K562 (cell line): Measurements from ENCODE around the gene CORO2A. TPM values are rescaled to one million over a fixed set of nuclear protein-coding genes. Genes with fewer than 3 reads are reported as not detected.
A peak's percentile ranks its signal among the peaks of the same experiment; 100 is the strongest.
"Not testable (repeated sequence)": the region's sequence is repeated elsewhere in the genome, so short reads cannot be mapped to it uniquely, and the experiment has no call there.

ENCODE experiments used
- ATAC-seq: fragments of 200-7000 bp; cut with Tn5 transposase; 3 replicates; pipeline ENCODE4 v1.9.1; 2020; ENCODE audit warnings: moderate library complexity
- BruUV-seq: library from RNA; stranded (reverse); fragments of 400-500 nt; replicated peaks from 2 replicates; lab custom pipeline; 2021; lab: Mats Ljungman, UMichigan
- CTCF ChIA-PET: fragments of 300-600 bp; formaldehyde crosslinking; extraction: SDS; loops from one replicate; lab custom pipeline; 2021; ENCODE audit warnings: low intra/inter-chr PET ratio; lab: Yijun Ruan, JAX
- POLR2A ChIA-PET: fragments of 300-600, 350-650 bp; sonication (Branson Sonifier 250); formaldehyde crosslinking; extraction: SDS; loops from one replicate; lab custom pipeline; 2021; ENCODE audit warnings: antibody characterized with exemption, inconsistent platforms; lab: Yijun Ruan, JAX
- DNase-seq, 4 experiments: peaks; one replicate each; pipeline versions ENCODE4 v3.0.0 to v3.0.0-alpha.2; 2011 to 2018; ENCODE audit warnings: low spot score in 3 of 4, mixed read lengths in 3 of 4; ENCODE audit errors: extremely low read depth in 1 of 4
- FAIRE-seq: peaks from 2 replicates; lab custom pipeline; 2011; peaks lifted over from hg19 to GRCh38; lab: Jason Lieb, UNC
- H2AFZ ChIP-seq: 2 replicates; pipeline ENCODE4 v1.6.0; 2011; ENCODE audit warnings: low read depth, low read length, control low read depth, inconsistent platforms
- H3K27ac ChIP-seq: fragments of 200-600 bp; 3 replicates; pipeline ENCODE4 v1.8.0; 2011; ENCODE audit warnings: low read depth, mild to moderate bottlenecking, control low read depth, inconsistent platforms, low read length, moderate library complexity, mixed read lengths; ENCODE audit errors: extremely low read depth
- H3K27me3 ChIP-seq, 2 experiments: fragments of 300-600 bp in 1 of 2; 2 replicates in 1 of 2; 3 replicates in 1 of 2; pipeline versions ENCODE4 v1.6.0 to v1.8.0; 2011; ENCODE audit warnings: inconsistent platforms in 2 of 2, low read length in 2 of 2, mild to moderate bottlenecking in 1 of 2, mixed read lengths in 1 of 2, moderate library complexity in 1 of 2; ENCODE audit not compliant: control insufficient read depth in 2 of 2, insufficient read depth in 2 of 2
- H3K36me3 ChIP-seq: fragments of 300-600 bp; 3 replicates; pipeline ENCODE4 v1.8.0; 2011; ENCODE audit warnings: mild to moderate bottlenecking, low read length, inconsistent platforms; ENCODE audit not compliant: control insufficient read depth, insufficient read depth
- H3K4me1 ChIP-seq, 2 experiments: fragments of 200-600 bp in 1 of 2; replicated peaks in 1 of 2; 2 replicates in 1 of 2; 3 replicates in 1 of 2; pipeline versions ENCODE4 v1.5.1 to v1.8.0; 2011; ENCODE audit warnings: inconsistent platforms in 2 of 2, low read length in 2 of 2, mild to moderate bottlenecking in 1 of 2, mixed read lengths in 1 of 2, moderate library complexity in 1 of 2; ENCODE audit not compliant: control insufficient read depth in 2 of 2, insufficient read depth in 2 of 2
- H3K4me2 ChIP-seq: 2 replicates; pipeline ENCODE4 v1.6.1; 2011; ENCODE audit warnings: low read length, control low read depth, inconsistent platforms, mixed read lengths; ENCODE audit not compliant: insufficient read depth
- H3K4me3 ChIP-seq: fragments of 200-600 bp; sonication (generic), shearing (Covaris generic); 2 replicates; pipeline ENCODE4 v1.5.1; 2016; ENCODE audit warnings: control low read depth, inconsistent platforms
- H3K79me2 ChIP-seq: fragments of 200-600 bp; 3 replicates; pipeline ENCODE4 v1.8.0; 2011; ENCODE audit warnings: low read length, inconsistent platforms; ENCODE audit not compliant: control insufficient read depth, insufficient read depth
- H3K9ac ChIP-seq, 2 experiments: 2 replicates each; pipeline versions ENCODE4 v1.6.0 to v1.6.1; 2011; ENCODE audit warnings: low read depth in 2 of 2, low read length in 2 of 2, control low read depth in 1 of 2, inconsistent platforms in 1 of 2, mild to moderate bottlenecking in 1 of 2, mixed read lengths in 1 of 2; ENCODE audit not compliant: insufficient read depth in 1 of 2
- H3K9me1 ChIP-seq: one replicate; pipeline ENCODE4 v1.6.0; 2011; ENCODE audit warnings: inconsistent platforms, mild to moderate bottlenecking, low read length, moderate library complexity; ENCODE audit not compliant: control insufficient read depth, insufficient read depth
- H3K9me3 ChIP-seq: replicated peaks from 2 replicates; pipeline ENCODE4 v1.5.1; 2011; ENCODE audit warnings: low read depth, low read length, inconsistent platforms; ENCODE audit not compliant: control insufficient read depth, insufficient read depth
- H4K20me1 ChIP-seq: replicated peaks from 2 replicates; pipeline ENCODE4 v1.6.1; 2011; ENCODE audit warnings: low read length, inconsistent platforms, mixed read lengths; ENCODE audit not compliant: control insufficient read depth, insufficient read depth
- BCLAF1 ChIP-seq, 2 experiments: fragments of 450-650 bp in 1 of 2; IDR thresholded peaks; 2 replicates each; pipeline ENCODE4 v1.6.1; 2011 to 2017; ENCODE audit warnings: low read depth in 2 of 2, antibody characterized with exemption in 1 of 2, borderline replicate concordance in 1 of 2, low read length in 1 of 2, mild to moderate bottlenecking in 1 of 2, mixed read lengths in 1 of 2; ENCODE audit not compliant: control insufficient read depth in 1 of 2
- BCOR ChIP-seq: fragments of 450-650 bp; IDR thresholded peaks from 2 replicates; pipeline ENCODE4 v1.6.1; 2016
- HDGF ChIP-seq: fragments of 450-650 bp; IDR thresholded peaks from 2 replicates; pipeline ENCODE4 v1.6.1; 2016
- JUND ChIP-seq, 2 experiments: IDR thresholded peaks; 2 replicates in 1 of 2; 3 replicates in 1 of 2; pipeline ENCODE4 v1.6.1; 2011; ENCODE audit warnings: borderline replicate concordance in 2 of 2, low read depth in 2 of 2, low read length in 2 of 2, improper control_type of control experiment in 1 of 2, missing biosample characterization in 1 of 2, missing genetic modification characterization in 1 of 2, missing genetic modification reagents in 1 of 2
- POLR2B ChIP-seq: fragments of 450-650 bp; IDR thresholded peaks from 2 replicates; pipeline ENCODE4 v1.6.1; 2018; ENCODE audit warnings: low read depth; ENCODE audit not compliant: partially characterized antibody
- SUPT5H ChIP-seq: fragments of 450-650 bp; IDR thresholded peaks from 2 replicates; pipeline ENCODE4 v1.6.1; 2016
- TOE1 ChIP-seq, 2 experiments: fragments of 450-650 bp in 1 of 2; sonication (generic) in 1 of 2; formaldehyde crosslinking in 1 of 2; IDR thresholded peaks; 2 replicates each; pipeline versions ENCODE4 v1.7.1 to v1.8.0; 2016 to 2022; ENCODE audit warnings: borderline replicate concordance in 2 of 2, mild to moderate bottlenecking in 2 of 2, antibody characterized with exemption in 1 of 2, inconsistent platforms in 1 of 2, low read depth in 1 of 2, missing genetic modification reagents in 1 of 2, moderate library complexity in 1 of 2
- ZNF133 ChIP-seq: fragments of 250-450 bp; sonication (Bioruptor Pico); IDR thresholded peaks from 2 replicates; pipeline ENCODE4 v1.4.0; 2020; ENCODE audit warnings: mild to moderate bottlenecking
- WGBS: fragments of 100-300 bp; shearing (Covaris generic); methylation state at CpG from one replicate; pipeline ENCODE4 v1.1.6; 2016; ENCODE audit warnings: low coverage, mixed read lengths; ENCODE audit not compliant: insufficient coverage; ENCODE audit errors: missing lambda C conversion rate; 5-methylcytosine and 5-hydroxymethylcytosine counted together
- in situ Hi-C: fragments of 300-500 bp; cut with MboI; formaldehyde crosslinking; loops from 4 replicates; pipeline ENCODE4 v1.15.0; 2018; ENCODE audit warnings: inconsistent platforms, mixed read lengths
- intact Hi-C: fragments of 100-400 bp; cut with micrococcal nuclease; formaldehyde crosslinking; loops from 2 replicates; pipeline ENCODE4 v1.14.2; 2022
- polyA plus RNA-seq, 8 experiments: library from polyadenylated mRNA; depleted of rRNA in 4 of 8; stranded (reverse) in 5 of 8; unstranded in 3 of 8; fragments of >200 nt; fragmentation: Nextera tagmentation in 2 of 8; fragmentation: Illumina TruSeq in 1 of 8; extraction: Ambion mirVana in 2 of 8; extraction: Trizol in 1 of 8; gene quantifications; 2 replicates each; pipeline versions ENCODE4 v1.2.1 to v1.2.3, GENCODE V29; 2011 to 2014; ENCODE audit warnings: inconsistent platforms in 1 of 8, missing spikeins in 1 of 8
- total RNA-seq, 7 experiments: library from RNA; depleted of rRNA in 6 of 7; stranded (reverse); fragments of >200 nt in 6 of 7; fragmentation: Illumina TruSeq in 2 of 7; extraction: Trizol in 2 of 7; gene quantifications; 2 replicates each; pipeline versions ENCODE4 v1.2.1 to v1.2.3, GENCODE V29; 2011 to 2021; ENCODE audit warnings: low replicate concordance in 1 of 7
- TF ChIP-seq, protein P1 (sequence below): fragments of 450-650 bp; IDR thresholded peaks from 2 replicates; pipeline ENCODE4 v1.6.1; 2016; ENCODE audit warnings: antibody characterized with exemption

Gene CORO2A
- total and polyA plus RNA-seq, 9 of the 15 experiments (the other 6 are each of a cell fraction or from before 2014, with no cell fraction given), result 9.5 to 26.6 (median 18.0) TPM

DNA sequence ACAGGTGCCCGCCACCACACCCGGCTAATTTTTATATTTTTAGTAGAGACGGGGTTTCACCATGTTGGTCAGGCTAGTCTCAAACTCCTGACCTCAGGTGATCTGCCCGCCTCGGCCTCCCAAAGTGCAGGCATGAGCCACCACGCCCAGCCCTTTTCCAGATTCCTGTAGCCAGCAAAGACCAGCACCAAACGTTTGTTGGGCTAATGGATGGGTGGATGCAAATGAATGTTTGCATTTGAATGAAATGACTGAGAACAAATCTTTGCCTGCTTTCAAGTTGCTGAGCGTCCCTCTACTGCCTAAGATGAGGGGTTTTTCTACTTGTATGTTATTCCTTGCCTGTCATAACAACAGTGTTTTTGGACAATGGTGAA lies 115.9 kb downstream of the CORO2A start:
- H3K4me3 ChIP-seq, ATAC-seq, intact Hi-C loops, in situ Hi-C loops, H3K27ac ChIP-seq, H4K20me1 ChIP-seq, H3K9me3 ChIP-seq, H2AFZ ChIP-seq, H3K9ac ChIP-seq, FAIRE-seq, H3K9me1 ChIP-seq, H3K4me1 ChIP-seq, H3K27me3 ChIP-seq, H3K4me2 ChIP-seq, DNase-seq, BruUV-seq: not testable (repeated sequence)
- Histone ChIP-seq H3K79me2 (peaks cover 30% of the 10 kb centered on the region), H3K36me3 (peaks cover 71% of the 10 kb centered on the region)
- ChIA-PET CTCF (interaction anchor here (0.5 kb wide), 1 partner anchor 129 kb away, joined by 6 read pairs; no protein-coding TSS in a partner anchor), POLR2A (interaction anchor here (1.3 kb wide), 1 partner anchor 10 kb away, joined by 6 read pairs; no protein-coding TSS in a partner anchor)
- 86% methylated on average over 8 of the region's 8 CpGs for WGBS

- H3K9me1 ChIP-seq, result no peaks in the 10 kb centered on the region
- 48% methylated on average over 2 of the region's 6 CpGs for WGBS
- H3K4me2 ChIP-seq, result no peak overlapping the region
- peaks cover 33% of the 10 kb centered on the region for H3K79me2 ChIP-seq
- no peak overlapping the region for H2AFZ ChIP-seq
- peaks cover 68% of the 10 kb centered on the region for H3K36me3 ChIP-seq
- in situ Hi-C loops, result no loop called here
- peaks cover 4% of the 10 kb centered on the region in 2 experiments; a peak in 2 of 5 replicates for H3K4me1 ChIP-seq
- ChIA-PET POLR2A (no interaction called here), CTCF (interaction anchor here (0.6 to 0.9 kb wide), 2 partner anchors 159 to 188 kb away, joined by 3 to 5 read pairs; no protein-coding TSS in a partner anchor)
- no TSS peak for BruUV-seq
- peaks cover 8% of the 10 kb centered on the region; the same call in 1 of the 2 replicates for H4K20me1 ChIP-seq
- intact Hi-C loops, result loop anchor here (2.0 kb wide), 2 partner anchors 129 to 153 kb away; partner anchors contain the start of gene TRMO
- 0 out of 4 replicates have a peak, but pooled peaks of 1 of the 2 experiments have one; percentile 44 for TF ChIP-seq BCLAF1 (IDR thresholded peaks at IDR 0.05; ENCODE audit: borderline replicate concordance in 1 of 2, control insufficient read depth in 1 of 2, low read depth in 2 of 2, low read length in 1 of 2)
- no peak for TF ChIP-seq ZNF133
- TF ChIP-seq HDGF, result peak; percentile 27; the same call in 1 of the 2 replicates
- TF ChIP-seq TOE1 (IDR thresholded peaks at IDR 0.05; ENCODE audit: borderline replicate concordance), result 0 out of 2 replicates have a peak, but pooled peaks have one; percentile 21
- no peak for TF ChIP-seq TOE1 (CRISPR knock-in tag; IDR thresholded peaks at IDR 0.05; ENCODE audit: borderline replicate concordance, low read depth)
- TF ChIP-seq SUPT5H, result peak; percentile 49
- TF ChIP-seq, protein P1, sequence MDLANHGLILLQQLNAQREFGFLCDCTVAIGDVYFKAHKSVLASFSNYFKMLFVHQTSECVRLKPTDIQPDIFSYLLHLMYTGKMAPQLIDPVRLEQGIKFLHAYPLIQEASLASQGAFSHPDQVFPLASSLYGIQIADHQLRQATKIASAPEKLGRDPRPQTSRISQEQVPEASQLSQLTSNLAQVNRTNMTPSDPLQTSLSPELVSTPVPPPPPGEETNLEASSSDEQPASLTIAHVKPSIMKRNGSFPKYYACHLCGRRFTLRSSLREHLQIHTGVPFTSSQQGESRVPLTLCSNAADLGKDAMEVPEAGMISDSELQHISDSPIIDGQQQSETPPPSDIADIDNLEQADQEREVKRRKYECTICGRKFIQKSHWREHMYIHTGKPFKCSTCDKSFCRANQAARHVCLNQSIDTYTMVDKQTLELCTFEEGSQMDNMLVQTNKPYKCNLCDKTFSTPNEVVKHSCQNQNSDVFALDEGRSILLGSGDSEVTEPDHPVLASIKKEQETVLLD, result 0 out of 2 replicates have a peak, but pooled peaks have one; percentile 38
- TF ChIP-seq BCOR, result 0 out of 2 replicates have a peak, but pooled peaks have one; percentile 13
- TF ChIP-seq JUND (IDR thresholded peaks at IDR 0.05; ENCODE audit: borderline replicate concordance, low read depth, low read length), result no peak
- no peak for TF ChIP-seq JUND (tag; IDR thresholded peaks at IDR 0.05; ENCODE audit: borderline replicate concordance, low read depth, low read length)
- TF ChIP-seq POLR2B, result peak; percentile 36
- H3K9me3 ChIP-seq, result no peaks in the 10 kb centered on the region
- FAIRE-seq (no peak), DNase-seq (no peak), ATAC-seq (no peak)
- H3K27me3 ChIP-seq, result no peaks in the 10 kb centered on the region
- no peak overlapping the region for H3K27ac ChIP-seq
- H3K9ac ChIP-seq, result peak overlapping the region in 1 of 2 experiments; percentile 23; a peak in 1 of 4 replicates
- H3K4me3 ChIP-seq, result no peak overlapping the region
Measured at GRCh38 chr9:98075332-98075805, 117.1 kb downstream of the CORO2A start.
